Trophoblast cell (in vitro differentiated cells and primary cell): ENCODE measurements around the gene CHST11.

Source experiments
- DNase-seq, 2 donors: peaks; one replicate each; pipeline ENCODE4 v3.0.0-alpha.2; 2016
- H2AFZ ChIP-seq: 2 replicates; pipeline ENCODE4 v1.6.1; 2013; ENCODE audit warnings: low read length, moderate library complexity, mild to moderate bottlenecking; ENCODE audit not compliant: insufficient read depth, poor library complexity
- H2AK5ac ChIP-seq: 2 replicates; pipeline ENCODE4 v1.6.1; 2013; ENCODE audit warnings: mild to moderate bottlenecking, low read length
- H2BK120ac ChIP-seq: 2 replicates; pipeline ENCODE4 v1.6.1; 2013; ENCODE audit warnings: low read length, mild to moderate bottlenecking, moderate library complexity; ENCODE audit not compliant: insufficient read depth, poor library complexity
- H2BK12ac ChIP-seq: 2 replicates; pipeline ENCODE4 v1.6.1; 2013; ENCODE audit warnings: mild to moderate bottlenecking, low read length, moderate library complexity
- H2BK5ac ChIP-seq: 2 replicates; pipeline ENCODE4 v1.6.1; 2013; ENCODE audit warnings: low read length, low read depth, moderate library complexity, mild to moderate bottlenecking; ENCODE audit not compliant: poor library complexity
- H3K14ac ChIP-seq: 2 replicates; pipeline ENCODE4 v1.6.1; 2013; ENCODE audit warnings: mild to moderate bottlenecking, low read length
- H3K18ac ChIP-seq: 2 replicates; pipeline ENCODE4 v1.6.1; 2013; ENCODE audit warnings: mild to moderate bottlenecking, low read length
- H3K23ac ChIP-seq: 2 replicates; pipeline ENCODE4 v1.6.1; 2013; ENCODE audit warnings: low read length
- H3K27ac ChIP-seq: 2 replicates; pipeline ENCODE4 v1.5.1; 2013; ENCODE audit warnings: low read depth, mild to moderate bottlenecking, inconsistent platforms, low read length, moderate library complexity
- H3K27me3 ChIP-seq: 2 replicates; pipeline ENCODE4 v1.6.1; 2013; ENCODE audit warnings: inconsistent platforms, mild to moderate bottlenecking, low read length, moderate library complexity; ENCODE audit not compliant: insufficient read depth
- H3K36me3 ChIP-seq, 2 experiments: 1 replicate in 1 of 2; 2 replicates in 1 of 2; pipeline ENCODE4 v1.6.1; 2013; ENCODE audit warnings: low read length in 2 of 2, mild to moderate bottlenecking in 2 of 2, moderate library complexity in 1 of 2; ENCODE audit not compliant: insufficient read depth in 2 of 2, control insufficient read depth in 1 of 2
- H3K4ac ChIP-seq: 2 replicates; pipeline ENCODE4 v1.6.1; 2013; ENCODE audit warnings: low read depth, mild to moderate bottlenecking, low read length, moderate library complexity
- H3K4me1 ChIP-seq, 2 experiments: 1 replicate in 1 of 2; 2 replicates in 1 of 2; pipeline ENCODE4 v1.6.1; 2013; ENCODE audit warnings: low read length in 2 of 2, mild to moderate bottlenecking in 2 of 2, moderate library complexity in 1 of 2; ENCODE audit not compliant: insufficient read depth in 2 of 2, control insufficient read depth in 1 of 2
- H3K4me2 ChIP-seq: 2 replicates; pipeline ENCODE4 v1.6.1; 2013; ENCODE audit warnings: inconsistent platforms, mild to moderate bottlenecking, low read length, moderate library complexity
- H3K4me3 ChIP-seq: 2 replicates; pipeline ENCODE4 v1.5.1; 2013; ENCODE audit warnings: mild to moderate bottlenecking, low read depth, low read length, inconsistent platforms
- H3K79me1 ChIP-seq: one replicate; pipeline ENCODE4 v1.6.1; 2013; ENCODE audit warnings: low read length
- H3K79me2 ChIP-seq: 2 replicates; pipeline ENCODE4 v1.6.1; 2013; ENCODE audit warnings: low read length, mild to moderate bottlenecking; ENCODE audit not compliant: control insufficient read depth, insufficient read depth, poor library complexity
- H3K9ac ChIP-seq: 2 replicates; pipeline ENCODE4 v1.6.1; 2013; ENCODE audit warnings: mild to moderate bottlenecking, low read length
- H3K9me3 ChIP-seq: 2 replicates; pipeline ENCODE4 v1.6.1; 2013; ENCODE audit warnings: low read depth, mild to moderate bottlenecking, control low read depth, inconsistent platforms, low read length; ENCODE audit not compliant: insufficient read depth
- H4K12ac ChIP-seq: 2 replicates; pipeline ENCODE4 v1.6.1; 2013; ENCODE audit warnings: low read depth, mild to moderate bottlenecking, low read length, moderate library complexity
- H4K8ac ChIP-seq: 2 replicates; pipeline ENCODE4 v1.6.1; 2013; ENCODE audit warnings: low read depth, mild to moderate bottlenecking, low read length, moderate library complexity
- H4K91ac ChIP-seq: one replicate; pipeline ENCODE4 v1.6.1; 2013; ENCODE audit warnings: low read depth, mild to moderate bottlenecking, low read length, moderate library complexity
- WGBS: extraction: QIAGEN DNeasy Blood & Tissue Kit; methylation state at CpG from one replicate; pipeline ENCODE4 v1.1.7; 2013; ENCODE audit warnings: missing lambda C conversion rate; ENCODE audit not compliant: insufficient read length, insufficient coverage; ENCODE audit errors: extremely low coverage; 5-methylcytosine and 5-hydroxymethylcytosine counted together

The CHST11 gene

DNA sequence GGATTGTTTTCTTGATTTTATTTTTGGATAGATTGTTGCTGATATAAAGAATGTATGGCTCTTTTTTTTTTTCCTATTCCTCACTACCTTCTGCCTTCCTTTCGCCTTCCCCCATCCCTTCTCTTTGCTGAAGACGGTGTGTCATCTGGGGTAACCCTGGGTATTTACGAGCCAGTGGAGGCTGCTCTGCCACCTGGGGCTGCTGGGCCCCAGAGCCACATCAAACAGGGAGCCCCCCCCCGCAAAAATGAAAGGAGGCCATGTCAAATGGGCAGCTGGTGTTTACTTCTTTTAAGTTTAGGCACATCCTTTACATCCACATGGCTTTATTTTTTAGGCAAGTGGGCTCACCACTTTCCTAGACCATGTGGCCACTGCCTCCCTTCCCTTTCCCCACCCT lies 25.4 kb downstream of the CHST11 start:
- H3K4me3 ChIP-seq = no peak overlapping the region
- no peak overlapping the region for H3K14ac ChIP-seq
- H3K27me3 ChIP-seq = no peaks in the 10 kb centered on the region
- H3K9me3 ChIP-seq = no peaks in the 10 kb centered on the region
- H2BK5ac ChIP-seq = no peak overlapping the region
- H3K79me1 ChIP-seq = no peaks in the 10 kb centered on the region
- H2BK120ac ChIP-seq = no peak overlapping the region
- H4K12ac ChIP-seq = no peak overlapping the region
- H3K4ac ChIP-seq = no peak overlapping the region
- H3K23ac ChIP-seq = no peak overlapping the region
- peaks cover 0 to 8% of the 10 kb centered on the region in 2 experiments for H3K36me3 ChIP-seq
- no peaks in the 10 kb centered on the region for H3K4me1 ChIP-seq
- H3K18ac ChIP-seq = no peak overlapping the region
- H2AK5ac ChIP-seq = no peak overlapping the region
- peaks cover 2% of the 10 kb centered on the region for H3K79me2 ChIP-seq
- WGBS = no CpG with 5 or more reads among the region's 4 CpGs
- DNase-seq = no peak
- no peak overlapping the region for H3K4me2 ChIP-seq
- no peak overlapping the region for H4K8ac ChIP-seq
- no peak overlapping the region for H4K91ac ChIP-seq
- no peak overlapping the region for H2AFZ ChIP-seq
- H2BK12ac ChIP-seq = no peak overlapping the region
- H3K27ac ChIP-seq = no peak overlapping the region
- H3K9ac ChIP-seq = no peak overlapping the region

DNA sequence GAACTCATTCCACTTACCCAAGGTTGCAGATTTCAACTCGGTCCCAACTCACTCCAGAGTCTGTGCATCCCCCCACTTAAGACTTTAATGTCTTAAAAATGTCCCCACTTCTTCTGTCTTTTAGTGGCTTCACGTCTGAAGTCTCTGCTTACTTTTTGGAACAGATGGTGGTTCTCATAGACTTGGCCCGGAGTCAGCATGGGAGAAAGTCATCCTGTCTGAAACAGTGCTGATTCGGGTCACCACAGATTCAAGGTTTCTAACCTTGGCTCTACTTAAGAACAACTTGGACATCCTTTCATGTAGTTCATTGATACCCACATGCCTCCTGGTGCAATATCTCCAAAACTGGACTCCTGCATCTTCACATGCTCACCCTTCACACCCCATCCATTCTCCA lies 26.0 kb downstream of the CHST11 start:
- Histone ChIP-seq H3K4me3 (no peak overlapping the region), H3K23ac (no peak overlapping the region), H2AK5ac (no peak overlapping the region), H3K79me2 (peaks cover 2% of the 10 kb centered on the region), H2BK120ac (no peak overlapping the region), H2BK12ac (no peak overlapping the region), H3K4me2 (no peak overlapping the region), H3K36me3 (peaks cover 0 to 8% of the 10 kb centered on the region in 2 experiments), H4K12ac (no peak overlapping the region), H2BK5ac (no peak overlapping the region), H4K8ac (no peak overlapping the region), H4K91ac (no peak overlapping the region), H3K18ac (no peak overlapping the region), H3K79me1 (no peaks in the 10 kb centered on the region), H2AFZ (no peak overlapping the region), H3K9ac (no peak overlapping the region), H3K14ac (no peak overlapping the region), H3K4me1 (no peaks in the 10 kb centered on the region), H3K27me3 (no peaks in the 10 kb centered on the region), H3K9me3 (no peaks in the 10 kb centered on the region), H3K27ac (no peak overlapping the region), H3K4ac (no peak overlapping the region)
- no CpG with 5 or more reads among the region's 4 CpGs for WGBS
- no peak for DNase-seq

DNA sequence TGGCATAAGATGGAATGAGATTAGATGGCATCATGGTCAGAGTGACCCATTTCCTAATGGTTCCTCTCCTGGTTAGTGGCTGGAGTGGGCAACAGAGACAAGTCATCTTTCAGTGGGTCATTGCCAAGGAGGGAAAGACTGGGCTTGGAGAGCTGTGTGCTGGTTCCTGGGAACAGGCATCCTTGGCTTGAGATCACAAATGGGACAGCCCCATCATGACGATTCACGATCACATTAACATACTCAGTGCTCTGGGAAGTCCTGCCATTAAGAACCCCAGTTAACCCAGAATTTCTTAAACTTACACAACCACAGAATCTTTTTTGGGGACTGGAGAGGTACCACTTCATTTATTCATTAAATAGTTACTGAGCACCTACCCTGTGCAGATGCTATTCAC lies 27.3 kb downstream of the CHST11 start:
- Histone ChIP-seq H3K9me3 (peaks cover 2% of the 10 kb centered on the region), H2AFZ (no peak overlapping the region), H2BK12ac (no peak overlapping the region), H3K4me1 (no peaks in the 10 kb centered on the region), H4K8ac (no peak overlapping the region), H2AK5ac (no peak overlapping the region), H3K4ac (no peak overlapping the region), H3K9ac (no peak overlapping the region), H3K4me3 (no peak overlapping the region), H4K91ac (no peak overlapping the region), H3K27ac (no peak overlapping the region), H3K23ac (no peak overlapping the region), H2BK120ac (no peak overlapping the region), H3K4me2 (no peak overlapping the region), H3K79me1 (no peaks in the 10 kb centered on the region), H3K14ac (no peak overlapping the region), H4K12ac (no peak overlapping the region), H3K79me2 (peaks cover 2% of the 10 kb centered on the region), H3K18ac (no peak overlapping the region), H3K27me3 (no peaks in the 10 kb centered on the region), H3K36me3 (peaks cover 0 to 8% of the 10 kb centered on the region in 2 experiments), H2BK5ac (no peak overlapping the region)
- WGBS = no CpG with 5 or more reads among the region's 2 CpGs
- no peak for DNase-seq

DNA sequence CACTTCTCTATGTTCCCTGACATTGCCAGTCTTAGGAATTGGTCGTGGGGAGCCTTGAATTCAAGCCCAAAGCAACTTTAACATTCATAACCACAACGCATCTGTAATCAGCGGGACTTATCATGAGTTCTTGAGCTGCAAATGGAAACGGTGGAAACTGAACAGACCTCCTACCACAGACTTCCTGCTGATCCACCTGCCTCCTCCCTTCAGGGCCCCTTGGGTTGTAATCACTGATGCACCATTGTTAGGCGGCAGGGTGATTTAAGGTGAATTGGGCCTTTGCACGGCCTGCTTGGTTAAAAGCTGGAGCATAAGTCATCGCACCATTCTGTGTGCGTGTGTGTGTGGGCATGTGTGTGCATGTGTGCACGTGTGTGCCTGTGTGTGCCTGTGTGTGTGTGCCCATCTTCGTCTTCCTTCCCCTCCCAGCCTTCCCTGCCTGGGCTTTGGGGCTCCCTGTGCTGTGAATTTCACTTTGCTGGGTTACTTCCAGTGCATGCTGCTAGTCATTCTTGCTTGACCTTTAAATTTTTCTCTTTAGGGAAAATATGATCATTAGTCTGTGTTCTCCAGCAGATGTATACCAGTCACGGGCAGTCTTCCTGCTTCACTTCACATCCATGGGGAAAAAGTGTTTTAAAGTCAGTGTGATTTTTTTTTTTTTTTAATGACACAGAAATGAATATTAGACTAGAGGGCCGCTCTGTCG lies 29.1 kb downstream of the CHST11 start:
- H3K27ac ChIP-seq = no peak overlapping the region
- H2AK5ac ChIP-seq = no peak overlapping the region
- peaks cover 0 to 7% of the 10 kb centered on the region in 2 experiments for H3K36me3 ChIP-seq
- no peak overlapping the region for H3K9ac ChIP-seq
- H2BK120ac ChIP-seq = no peak overlapping the region
- no peak overlapping the region for H4K91ac ChIP-seq
- no peak overlapping the region for H4K12ac ChIP-seq
- no peak overlapping the region for H4K8ac ChIP-seq
- no peaks in the 10 kb centered on the region for H3K79me1 ChIP-seq
- H2BK12ac ChIP-seq = no peak overlapping the region
- DNase-seq = no peak
- H3K9me3 ChIP-seq = peaks cover 2% of the 10 kb centered on the region
- H3K23ac ChIP-seq = peak overlapping the region; percentile 23
- H3K4me2 ChIP-seq = no peak overlapping the region
- no peak overlapping the region for H3K4me3 ChIP-seq
- H3K4ac ChIP-seq = no peak overlapping the region
- no peaks in the 10 kb centered on the region for H3K27me3 ChIP-seq
- no peaks in the 10 kb centered on the region for H3K4me1 ChIP-seq
- WGBS = no CpG with 5 or more reads among the region's 13 CpGs
- no peak overlapping the region for H3K18ac ChIP-seq
- H3K14ac ChIP-seq = no peak overlapping the region
- no peak overlapping the region for H2AFZ ChIP-seq
- no peak overlapping the region for H2BK5ac ChIP-seq
- H3K79me2 ChIP-seq = peaks cover 2% of the 10 kb centered on the region
